22Rv1 (cell line): ENCODE measurements around the gene FUT6.
A peak's percentile ranks its signal among the peaks of the same experiment; 100 is the strongest.

Experiments used
- H3K27ac ChIP-seq: fragments of 450-650 bp; 2 replicates; pipeline ENCODE4 v1.5.1; 2017
- CTCF ChIP-seq: fragments of 450-650 bp; IDR thresholded peaks from 2 replicates; pipeline ENCODE4 v1.5.1; 2017; ENCODE audit warnings: mild to moderate bottlenecking
- ZFX ChIP-seq: fragments of 450-650 bp; IDR thresholded peaks from 2 replicates; pipeline ENCODE4 v1.6.1; 2017; ENCODE audit warnings: antibody characterized with exemption, borderline replicate concordance

FUT6 gene

DNA sequence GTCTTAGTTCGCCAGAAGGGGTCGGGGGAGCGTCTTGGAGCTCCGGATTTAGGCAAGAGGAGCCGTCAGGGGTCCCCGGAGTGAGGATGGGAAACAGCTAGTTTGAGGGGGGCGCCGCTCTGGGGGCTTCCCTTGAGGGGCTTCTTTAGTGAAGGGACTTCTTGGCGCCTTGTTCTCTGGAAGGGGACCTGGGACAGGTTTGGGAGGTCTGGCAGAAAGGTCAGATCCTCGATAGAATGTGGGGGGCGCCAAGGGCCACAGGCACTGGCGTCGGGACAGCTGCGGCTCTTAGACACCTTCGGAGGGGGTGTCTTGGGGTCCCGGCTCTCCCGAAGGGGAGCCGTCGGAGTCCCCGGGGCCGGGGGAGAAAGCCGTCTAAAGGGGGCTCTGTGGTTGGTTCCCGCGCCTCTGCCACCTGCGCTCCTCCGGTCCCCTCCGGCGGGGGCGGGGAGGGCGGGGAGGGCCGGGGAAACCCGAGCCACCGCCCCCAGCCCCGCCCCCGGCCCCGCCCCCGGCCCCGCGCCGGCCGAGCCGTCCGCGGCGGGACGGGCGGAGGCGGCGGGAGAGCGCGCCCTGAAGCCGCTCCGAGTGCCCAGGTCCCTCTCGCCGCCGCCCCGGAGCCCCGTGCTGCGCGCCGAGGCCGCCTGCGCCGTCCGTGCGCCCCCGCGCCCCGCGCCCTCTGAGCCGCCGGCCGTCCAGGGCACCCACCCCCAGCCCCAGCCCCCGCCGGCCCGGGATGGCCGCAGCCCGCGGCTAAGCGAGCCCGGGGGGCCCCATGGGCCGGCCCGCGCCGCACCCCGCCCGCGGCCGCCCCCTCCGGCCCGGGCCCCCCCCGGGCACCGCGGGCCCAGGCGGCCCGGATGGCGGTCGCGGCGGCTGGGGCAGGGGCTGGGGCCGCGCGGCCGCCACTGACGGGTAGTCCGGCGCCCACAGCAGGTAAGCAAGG, 34.7 kb downstream of the FUT6 start, which contains the start of gene NRTN:
Gene NRTN (plus strand): TSS at position 552 of the 946 bp plus-strand sequence. CDS start 19,099 bp downstream, outside the sequence.
- no peak within 1 kb of the TSS for H3K27ac ChIP-seq
- TF ChIP-seq ZFX (no peak), CTCF (no peak)

GRCh38 chr19:5803752-5804515, 35.6 kb downstream of the FUT6 start:
- no peak overlapping the region for H3K27ac ChIP-seq
- TF ChIP-seq ZFX (no peak), CTCF (peak; percentile 99)

- no peak overlapping the region for H3K27ac ChIP-seq
- no peak for TF ChIP-seq CTCF
- TF ChIP-seq ZFX: no peak
These were observed 36.1 kb downstream of the FUT6 start for GRCh38 chr19:5803441-5803751.

GRCh38 chr19:5801796-5802619, 37.5 kb downstream of the FUT6 start:
- TF ChIP-seq CTCF: no peak
- TF ChIP-seq ZFX: no peak

GRCh38 chr19:5800361-5801270, 38.9 kb downstream of the FUT6 start:
- no peak overlapping the region for H3K27ac ChIP-seq
- no peak for TF ChIP-seq CTCF
- no peak for TF ChIP-seq ZFX

More at GRCh38 chr19:5801796-5802619, 37.5 kb downstream of the FUT6 start:
- no peak overlapping the region for H3K27ac ChIP-seq
